GM18520 (cell line): ENCODE data around the gene HAGHL.

Source experiments
- ATAC-seq: cut with Tn5 transposase; IDR thresholded peaks from one replicate; pipeline ENCODE4 v1.9.1; 2021; ENCODE audit not compliant: unreplicated experiment

Gene HAGHL

DNA sequence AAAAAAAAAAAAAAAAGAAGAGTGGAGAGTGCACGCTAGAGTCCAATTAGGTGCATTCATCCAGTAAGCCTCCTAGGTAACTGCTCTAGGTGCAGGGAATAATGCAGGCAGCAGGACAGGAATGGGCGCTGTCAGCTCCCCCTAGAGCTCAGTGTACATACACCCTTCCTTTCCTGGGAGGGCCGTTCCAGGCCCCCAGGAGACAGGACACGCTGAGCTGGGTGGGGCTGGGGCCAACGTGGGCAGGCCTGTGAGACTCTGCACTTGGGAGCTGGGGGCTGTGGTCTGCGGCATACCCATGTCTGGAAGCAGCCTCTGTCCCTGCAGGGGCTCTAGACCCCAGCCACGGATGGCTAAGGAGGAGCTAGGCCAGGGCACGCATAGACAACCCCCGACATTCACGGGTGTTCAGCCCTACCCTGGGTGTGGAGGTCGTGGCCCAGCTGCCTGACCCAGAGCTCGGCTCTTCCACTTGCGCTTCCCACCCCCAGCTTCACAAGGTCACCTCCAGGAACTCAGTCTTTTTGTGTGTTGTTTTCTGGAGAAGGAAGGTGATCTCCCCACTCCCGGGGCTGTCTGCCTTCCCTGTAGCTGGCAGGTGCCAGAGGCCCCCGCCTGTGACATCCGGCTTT lies 7.0 kb upstream of the HAGHL start:
- ATAC-seq, result no peak

DNA sequence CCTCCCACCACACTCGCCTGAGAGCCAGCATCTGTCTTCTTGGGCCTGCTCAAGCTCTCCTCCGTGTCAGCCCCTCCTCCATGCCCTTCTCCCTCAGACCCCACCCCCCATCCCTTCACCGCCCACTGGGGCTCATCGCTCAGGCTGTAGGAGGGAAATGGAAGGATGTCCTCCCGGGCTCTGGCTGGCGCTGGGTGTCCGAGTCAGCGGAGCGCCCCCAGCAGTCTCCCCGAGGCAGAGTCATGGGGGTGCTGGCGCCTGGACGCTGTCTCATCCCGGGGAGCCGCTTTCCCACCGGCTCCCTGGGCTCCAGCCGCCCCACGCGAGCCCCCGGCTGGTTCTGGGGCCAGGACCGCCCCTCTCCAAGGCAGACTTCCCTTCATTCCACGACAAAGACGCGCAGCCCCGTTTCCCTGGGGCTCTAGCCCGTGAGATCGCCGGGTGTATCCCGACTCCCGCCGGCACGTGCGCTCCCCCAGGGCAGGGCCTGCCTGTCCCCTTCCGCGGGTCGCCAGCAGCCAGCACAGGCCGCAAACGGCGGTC lies 6.4 kb upstream of the HAGHL start:
- ATAC-seq, result no peak

DNA sequence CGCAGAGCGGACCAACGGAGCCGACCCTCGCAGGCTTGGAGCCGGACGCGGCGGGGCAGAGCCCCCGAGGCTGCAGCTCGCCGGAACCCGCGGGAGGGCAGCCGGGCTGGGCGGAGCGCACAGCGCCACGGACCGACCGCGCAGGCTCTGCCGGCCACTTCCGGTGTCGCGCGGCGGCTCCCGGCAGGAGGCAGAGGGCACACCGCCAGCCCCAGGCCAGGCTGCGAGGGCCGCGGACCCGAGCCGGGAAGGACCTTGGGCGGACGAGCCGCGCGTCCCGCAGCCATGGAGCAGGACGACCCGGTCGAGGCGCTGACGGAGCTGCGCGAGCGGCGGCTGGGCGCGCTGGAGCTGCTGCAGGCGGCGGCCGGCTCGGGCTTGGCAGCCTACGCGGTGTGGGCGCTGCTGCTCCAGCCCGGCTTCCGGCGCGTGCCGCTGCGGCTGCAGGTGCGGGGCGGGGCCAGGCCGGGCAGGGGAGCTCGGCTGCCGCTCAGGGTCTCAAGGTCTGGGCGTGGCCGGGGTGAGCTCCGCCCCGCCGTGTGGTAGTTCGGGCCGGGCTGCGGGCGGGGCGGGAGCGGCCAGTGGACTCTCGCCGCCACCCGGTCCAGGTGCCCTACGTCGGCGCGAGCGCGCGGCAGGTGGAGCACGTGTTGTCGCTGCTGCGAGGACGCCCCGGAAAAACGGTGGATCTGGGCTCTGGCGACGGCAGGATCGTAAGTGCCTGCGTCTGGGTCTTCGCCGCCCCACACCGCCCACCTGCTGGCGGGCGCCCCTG lies 5.7 kb upstream of the HAGHL start, which contains the start of gene ANTKMT:
Gene ANTKMT, plus strand, starts transcription at position 157 of the 775 bp plus-strand sequence. Its CDS starts 129 bp downstream, at position 286.
- peak; percentile 74 for ATAC-seq

DNA sequence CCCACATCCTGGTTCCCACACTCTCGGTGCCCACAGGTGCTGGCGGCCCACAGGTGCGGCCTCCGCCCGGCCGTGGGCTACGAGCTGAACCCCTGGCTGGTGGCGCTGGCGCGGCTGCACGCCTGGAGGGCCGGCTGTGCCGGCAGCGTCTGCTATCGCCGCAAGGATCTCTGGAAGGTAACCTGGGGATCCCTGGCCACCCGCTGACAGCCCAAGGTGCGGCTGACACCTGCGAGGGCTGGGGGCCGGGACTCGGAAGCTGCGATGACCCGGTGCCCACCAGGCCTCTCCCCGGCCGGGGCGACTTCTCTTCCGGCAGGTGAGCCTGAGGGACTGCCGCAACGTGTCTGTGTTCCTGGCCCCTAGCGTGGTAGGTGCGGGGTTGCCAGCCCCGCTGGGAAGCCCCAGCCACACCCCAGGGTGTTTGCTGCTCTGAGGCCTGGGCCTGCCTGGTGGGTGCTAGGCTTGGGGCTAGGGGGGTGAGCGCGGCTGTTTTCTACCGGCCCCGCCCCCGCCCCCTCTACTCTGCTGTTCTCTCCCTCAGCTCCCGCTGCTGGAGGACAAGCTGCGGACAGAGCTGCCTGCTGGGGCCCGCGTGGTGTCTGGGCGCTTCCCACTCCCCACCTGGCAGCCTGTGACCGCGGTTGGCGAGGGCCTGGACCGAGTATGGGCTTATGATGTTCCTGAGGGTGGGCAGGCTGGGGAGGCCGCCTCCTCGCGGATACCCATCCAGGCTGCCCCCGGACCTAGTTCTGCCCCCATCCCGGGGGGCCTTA lies 5.0 kb upstream of the HAGHL start:
- no peak for ATAC-seq

DNA sequence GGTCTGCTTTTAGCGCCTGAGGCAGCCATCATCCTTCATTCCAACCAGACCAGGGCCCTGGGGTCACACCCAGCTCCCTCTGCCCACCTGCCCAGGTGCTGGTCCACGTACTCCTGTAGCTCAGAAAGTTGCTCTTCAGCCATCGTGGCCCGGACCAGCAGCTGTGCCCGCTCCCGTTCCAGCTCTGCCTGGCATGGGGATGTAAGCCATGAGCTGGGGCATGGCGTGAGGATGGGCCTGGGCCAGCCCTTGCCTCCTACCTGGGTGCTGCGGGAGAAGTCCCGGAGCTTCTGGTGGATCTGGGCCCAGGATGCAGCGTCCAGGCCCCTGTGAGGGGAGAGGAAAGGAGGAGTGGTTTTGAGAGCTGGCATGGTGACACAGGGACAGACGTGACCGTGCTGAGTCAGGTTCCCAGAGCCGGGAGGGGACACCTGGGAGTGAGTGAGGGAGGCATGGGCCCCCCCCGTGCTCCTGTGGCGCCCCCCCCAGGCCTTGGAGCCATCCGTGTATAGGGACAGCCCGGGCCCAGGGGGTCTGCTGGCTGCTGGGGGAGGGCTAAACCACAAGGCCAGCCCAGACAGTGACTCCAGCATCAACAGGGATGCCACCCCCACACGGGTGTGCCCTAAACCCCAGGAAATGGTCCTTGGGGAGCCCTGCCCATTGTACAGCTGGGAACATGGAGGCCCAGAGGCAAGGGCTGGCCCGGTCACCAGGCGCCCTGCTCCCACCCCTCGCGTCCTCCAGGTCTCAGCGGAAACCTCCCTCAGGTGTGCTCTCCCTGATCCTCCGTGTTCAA lies 3.9 kb upstream of the HAGHL start:
- no peak for ATAC-seq

DNA sequence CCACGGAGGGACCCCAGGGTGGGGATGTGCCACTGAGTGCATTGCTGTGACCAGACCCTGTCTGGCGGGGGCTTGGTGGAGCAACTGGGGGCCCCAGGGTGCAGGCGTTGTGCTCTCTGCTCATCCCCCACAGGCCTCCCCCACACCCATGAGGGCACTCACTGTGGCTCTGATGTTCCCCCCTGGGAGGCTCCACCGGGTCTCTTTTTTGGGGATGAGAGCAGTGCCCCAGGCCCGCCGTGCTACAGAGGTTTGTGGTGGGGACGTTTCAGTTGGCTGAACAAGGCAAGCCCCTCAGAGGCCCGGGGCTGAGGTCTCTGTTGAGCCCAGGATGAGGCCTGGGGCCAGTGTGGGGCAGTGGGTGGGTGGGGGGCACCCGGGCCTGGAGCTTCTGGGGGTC lies 3.2 kb upstream of the HAGHL start:
- ATAC-seq, result no peak

DNA sequence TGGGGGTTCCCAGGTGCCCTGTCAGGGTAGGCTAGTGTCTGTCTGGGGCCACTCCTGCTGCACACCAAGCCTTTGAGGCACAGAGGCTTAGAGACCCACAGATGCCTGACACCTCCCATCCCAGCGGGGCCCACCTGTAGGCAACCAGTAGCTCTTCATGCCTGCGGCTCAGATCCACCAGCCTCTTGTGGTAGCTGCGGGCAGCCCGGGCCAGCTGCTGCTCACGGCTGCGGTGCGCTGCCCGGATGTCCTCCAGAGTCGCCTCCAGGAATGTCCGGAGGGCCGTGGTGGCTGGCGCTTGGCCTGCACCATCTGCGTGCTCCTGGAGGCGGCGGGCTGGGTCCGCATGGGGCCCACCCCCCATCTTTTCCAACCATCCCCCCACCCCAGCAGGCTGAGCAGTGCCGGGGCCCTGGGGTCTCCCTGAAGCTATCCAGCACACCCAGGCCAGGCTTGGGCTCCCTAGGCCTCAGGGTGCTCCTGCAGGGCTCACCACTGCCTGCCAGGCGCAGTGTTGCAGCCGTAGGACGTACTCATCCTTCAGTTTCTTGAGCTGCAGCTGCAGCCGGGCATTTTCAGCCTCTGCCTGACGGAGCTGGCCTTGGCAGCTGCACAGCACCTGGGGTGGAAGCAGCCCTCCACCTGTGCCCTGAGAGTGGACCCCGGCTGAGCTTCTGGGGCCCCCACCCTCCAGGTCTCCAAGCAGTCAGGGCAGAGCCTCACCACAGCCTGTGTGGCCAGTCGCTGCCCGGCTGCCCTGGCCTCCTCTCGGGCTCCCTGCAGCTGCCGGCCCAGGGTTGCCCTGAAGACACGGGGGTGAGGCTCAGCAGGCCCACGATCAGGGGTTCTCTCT lies 2.5 kb upstream of the HAGHL start:
- no peak for ATAC-seq

DNA sequence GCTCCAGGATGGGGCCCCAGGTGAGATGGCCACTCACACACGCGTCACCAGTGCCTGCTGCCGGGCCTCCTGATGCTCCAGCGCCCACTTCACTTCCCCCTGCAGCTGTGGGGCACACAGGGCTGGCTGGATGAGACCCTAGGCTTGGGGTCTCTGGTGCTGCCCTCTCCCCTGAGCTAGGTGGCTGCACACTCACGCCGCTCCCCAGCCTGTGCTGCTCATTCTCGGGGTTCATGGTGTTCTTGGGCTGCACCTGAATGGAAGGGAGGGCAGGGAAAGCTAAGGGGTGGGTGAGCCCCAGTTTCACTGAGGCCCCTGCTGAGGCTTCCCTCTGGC lies 1.9 kb upstream of the HAGHL start:
- no peak for ATAC-seq

DNA sequence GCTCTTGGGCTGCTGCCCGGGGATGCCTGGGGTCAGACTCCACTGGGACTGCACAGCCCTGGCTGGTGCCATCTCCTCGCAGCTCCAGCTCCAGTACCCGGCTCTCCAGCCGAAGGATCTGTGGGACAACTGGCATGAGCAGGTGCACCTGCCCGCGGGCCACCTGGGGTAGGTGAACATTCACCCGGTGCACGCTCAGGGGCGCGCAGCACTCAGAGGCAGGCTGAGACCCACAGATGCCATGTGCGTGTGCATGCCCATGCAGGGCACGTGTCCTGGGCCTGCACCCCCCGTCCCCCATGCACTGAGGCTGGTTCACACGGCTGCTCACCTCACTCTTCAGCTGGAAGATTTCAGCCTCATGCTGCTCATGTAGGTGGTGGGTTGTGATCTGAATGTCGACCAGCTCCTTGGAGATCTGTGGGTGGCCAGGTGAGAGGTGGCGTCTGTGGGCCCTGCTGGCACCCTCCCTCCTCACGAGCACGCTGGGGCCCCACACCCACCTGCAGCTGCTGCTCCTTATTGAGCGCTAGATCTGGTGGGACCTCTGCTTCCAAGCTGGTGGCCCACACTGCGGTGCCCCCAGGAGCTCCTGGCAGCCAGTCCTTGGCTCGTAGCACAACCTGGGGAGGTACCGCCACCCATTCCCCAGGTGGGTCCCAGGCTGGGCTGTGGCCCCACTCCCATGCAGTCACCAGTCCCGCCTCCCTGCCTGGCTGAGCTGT lies 1.3 kb upstream of the HAGHL start:
- no peak for ATAC-seq

DNA sequence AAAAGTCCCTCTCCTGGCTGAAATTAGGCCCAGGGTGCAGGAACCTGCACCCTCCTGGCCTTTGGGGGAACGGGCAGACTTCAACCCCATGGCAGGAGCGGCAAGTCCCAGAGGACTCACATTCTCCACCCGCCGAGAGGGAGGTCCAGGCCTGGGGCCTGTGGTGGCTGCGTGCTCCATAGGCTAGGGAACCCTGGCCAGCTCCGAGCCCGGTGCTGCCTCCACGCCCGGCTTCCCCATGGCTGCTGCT lies 793 bp upstream of the HAGHL start:
- ATAC-seq, result no peak

DNA sequence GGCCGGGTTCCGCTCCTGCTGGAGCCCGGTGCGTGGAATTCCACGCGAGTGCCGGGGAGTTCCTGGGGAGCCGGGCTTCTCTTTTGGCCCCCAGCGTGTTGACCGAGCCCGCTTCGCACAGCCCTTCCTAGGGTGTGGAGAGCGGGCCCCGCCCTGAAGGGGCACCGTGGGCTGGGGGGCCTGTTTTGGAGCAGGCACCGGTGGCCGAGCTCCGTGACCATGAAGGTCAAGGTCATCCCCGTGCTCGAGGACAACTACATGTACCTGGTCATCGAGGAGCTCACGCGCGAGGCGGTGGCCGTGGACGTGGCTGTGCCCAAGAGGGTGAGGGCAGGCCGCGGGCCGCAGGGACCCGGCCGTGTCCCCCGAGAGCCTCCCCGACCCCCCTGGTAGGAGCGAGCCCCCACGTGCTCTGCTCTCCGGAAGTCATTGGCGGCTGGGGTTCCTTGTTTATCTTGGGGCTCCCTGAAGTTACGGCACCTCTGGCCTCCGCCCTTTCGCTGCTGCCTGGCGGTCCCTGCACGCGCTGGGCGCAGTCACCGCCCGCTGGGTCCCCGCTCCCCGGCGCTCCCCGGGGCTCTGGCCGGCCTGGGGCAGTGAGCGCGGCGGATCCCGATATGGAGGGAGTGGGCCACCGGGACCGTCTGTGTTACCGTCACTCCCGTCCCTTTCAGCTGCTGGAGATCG lies 528 bp downstream of the HAGHL start:
- no peak for ATAC-seq

DNA sequence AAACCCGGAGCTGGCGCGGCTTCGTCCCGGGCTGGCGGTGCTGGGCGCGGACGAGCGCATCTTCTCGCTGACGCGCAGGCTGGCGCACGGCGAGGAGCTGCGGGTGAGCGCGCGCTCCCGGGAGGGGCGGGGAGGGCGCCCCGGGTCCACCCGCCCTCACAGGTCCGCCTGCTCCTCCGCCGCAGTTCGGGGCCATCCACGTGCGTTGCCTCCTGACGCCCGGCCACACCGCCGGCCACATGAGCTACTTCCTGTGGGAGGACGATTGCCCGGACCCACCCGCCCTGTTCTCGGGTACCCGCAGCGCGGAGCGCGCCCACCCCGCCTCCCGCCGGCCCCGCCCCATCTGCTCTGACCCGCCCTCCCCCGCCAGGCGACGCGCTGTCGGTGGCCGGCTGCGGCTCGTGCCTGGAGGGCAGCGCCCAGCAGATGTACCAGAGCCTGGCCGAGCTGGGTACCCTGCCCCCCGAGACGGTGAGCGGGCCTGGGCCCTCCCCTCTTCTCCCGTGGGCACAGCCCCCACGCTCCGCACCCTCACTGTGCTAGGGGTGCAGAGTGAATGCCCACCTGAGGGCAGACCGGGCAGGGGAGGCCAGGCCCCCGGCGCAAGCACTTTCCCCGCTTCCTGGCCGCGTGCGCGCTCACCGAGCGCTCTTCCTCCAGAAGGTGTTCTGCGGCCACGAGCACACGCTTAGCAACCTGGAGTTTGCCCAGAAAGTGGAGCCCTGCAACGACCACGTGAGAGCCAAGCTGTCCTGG lies 1.4 kb downstream of the HAGHL start:
- ATAC-seq, result peak; percentile 31

DNA sequence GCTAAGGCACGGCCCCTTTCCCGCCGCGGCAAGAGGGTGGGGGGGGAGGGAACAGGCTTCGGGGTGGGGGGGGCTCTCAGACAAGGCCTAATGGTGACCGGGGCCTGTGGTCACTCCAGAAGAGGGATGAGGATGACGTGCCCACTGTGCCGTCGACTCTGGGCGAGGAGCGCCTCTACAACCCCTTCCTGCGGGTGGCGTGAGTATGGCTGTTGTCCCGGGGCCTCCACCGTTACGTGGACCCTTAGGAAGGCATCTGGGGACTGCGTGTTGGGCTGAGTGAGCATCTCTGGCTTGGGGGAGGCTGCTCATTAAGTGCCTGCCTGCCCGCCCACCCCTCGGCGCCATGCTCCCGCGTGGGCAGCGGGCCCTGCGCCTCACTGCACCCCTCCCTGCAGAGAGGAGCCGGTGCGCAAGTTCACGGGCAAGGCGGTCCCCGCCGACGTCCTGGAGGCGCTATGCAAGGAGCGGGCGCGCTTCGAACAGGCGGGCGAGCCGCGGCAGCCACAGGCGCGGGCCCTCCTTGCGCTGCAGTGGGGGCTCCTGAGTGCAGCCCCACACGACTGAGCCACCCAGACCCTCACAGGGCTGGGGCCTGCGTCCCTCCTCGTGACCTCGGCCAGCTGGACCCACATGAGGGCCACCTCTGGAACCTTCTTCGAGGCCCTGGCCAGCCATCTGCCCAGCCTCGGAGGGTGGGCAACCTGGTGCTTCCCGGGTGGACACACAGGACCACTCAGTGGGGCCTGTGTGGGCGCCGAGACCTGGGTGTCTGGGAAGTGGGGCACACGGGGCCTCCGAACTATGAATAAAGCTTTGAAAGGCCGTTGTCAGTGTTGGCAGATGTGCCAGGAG lies 2.2 kb downstream of the HAGHL start:
- ATAC-seq, result no peak

DNA sequence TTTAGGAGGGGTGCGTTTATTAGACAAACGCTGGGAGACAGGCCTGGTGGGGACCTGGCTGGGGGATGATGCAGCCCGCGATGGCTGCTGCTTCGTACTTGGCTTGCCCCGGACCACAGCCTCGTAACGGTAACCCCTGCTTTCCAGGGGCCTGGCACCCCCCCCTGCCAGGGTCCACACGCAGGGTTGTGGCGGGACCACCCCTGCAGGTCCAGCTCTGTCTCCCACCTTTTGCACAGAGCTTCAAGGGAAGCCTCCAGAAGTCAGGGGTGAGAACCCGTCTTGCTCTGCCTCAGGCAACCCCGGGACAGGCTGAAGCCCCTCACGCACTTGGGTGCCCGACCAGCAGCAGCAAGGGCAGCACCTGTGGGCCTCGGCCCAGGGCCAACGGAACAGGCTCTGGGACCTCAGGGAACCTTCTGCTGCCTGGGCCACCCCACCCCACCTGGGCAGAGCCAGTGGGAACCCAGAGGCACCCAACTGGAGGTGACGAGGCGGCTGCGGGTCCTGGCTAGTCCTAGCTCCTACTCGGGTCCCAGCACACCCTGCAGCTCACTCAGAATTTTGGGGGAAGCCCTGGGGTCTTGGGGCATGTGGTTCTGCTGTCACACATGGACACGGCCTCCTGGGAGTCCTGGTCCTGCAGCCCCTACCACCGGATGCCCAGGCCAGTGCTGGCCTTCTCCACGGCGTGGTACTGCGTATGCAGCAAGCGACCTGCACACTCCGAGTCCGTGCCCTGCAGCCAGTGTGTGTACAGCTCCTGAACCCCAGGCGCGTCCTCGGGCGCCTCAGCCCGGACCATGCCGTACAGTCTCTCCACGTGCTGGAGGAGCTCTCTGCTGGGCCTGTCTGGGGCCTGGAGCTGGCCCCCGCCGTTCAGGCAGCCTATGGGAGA lies 3.1 kb downstream of the HAGHL start:
- no peak for ATAC-seq

DNA sequence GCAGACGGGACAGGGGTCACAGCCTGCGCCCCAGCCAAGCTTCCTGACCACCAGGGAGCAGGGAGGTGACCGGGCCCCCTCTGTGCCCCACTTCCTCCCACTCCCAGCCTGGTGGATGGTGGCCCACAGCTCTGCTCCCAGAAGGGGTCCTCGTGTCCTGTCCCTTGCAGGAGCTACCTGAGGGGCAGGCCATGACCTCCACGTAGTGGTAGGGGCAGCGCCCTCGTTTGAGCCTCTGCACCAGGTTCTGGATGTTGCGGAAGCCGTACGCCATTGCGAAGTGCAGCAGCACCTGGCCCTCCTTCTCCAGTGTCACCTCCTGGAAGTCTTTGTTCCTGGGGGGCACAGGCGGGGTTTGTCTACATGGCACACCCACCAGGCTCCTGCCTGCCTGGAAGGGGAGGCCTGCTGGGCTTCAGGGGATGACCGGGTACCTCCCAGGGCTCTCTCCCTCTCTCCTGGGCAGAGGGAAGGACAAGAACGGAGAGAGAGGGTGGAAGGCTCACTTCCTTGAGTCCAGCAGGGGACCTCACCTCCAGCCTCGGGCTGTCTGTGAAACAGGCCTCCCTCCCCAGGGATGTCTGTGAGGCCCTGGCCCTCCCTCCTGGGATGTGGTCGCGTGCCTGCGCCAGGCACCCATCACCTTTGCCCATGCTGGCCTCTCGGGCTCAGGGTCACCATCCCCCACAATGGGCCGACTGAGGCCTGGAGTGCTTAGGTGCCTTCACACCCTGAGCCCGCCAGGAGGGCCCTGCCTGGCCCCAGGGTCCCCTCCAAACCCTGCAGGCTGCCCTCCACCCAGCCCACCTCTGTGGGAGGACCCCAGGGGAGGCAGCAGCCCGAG lies 4.0 kb downstream of the HAGHL start:
- no peak for ATAC-seq

DNA sequence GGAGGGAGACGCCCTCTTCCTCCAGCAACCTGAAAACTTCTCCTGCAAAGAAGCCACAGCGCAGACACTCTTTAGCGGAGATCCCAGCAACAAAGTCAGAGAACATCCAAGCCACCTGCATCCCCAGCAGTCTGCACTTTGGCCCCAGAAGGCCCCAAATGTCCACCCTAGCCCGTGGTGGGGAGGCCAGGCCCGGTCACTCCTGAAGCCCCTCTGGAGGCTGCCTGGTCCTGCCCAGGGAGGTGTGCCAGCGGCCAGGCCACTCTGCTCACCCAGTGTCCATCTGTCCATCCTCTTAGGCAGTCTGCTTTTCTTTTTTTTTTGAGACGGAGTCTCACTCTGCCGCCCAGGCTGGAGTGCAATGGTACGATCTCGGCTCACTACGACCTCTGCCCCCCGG lies 5.4 kb downstream of the HAGHL start:
- ATAC-seq, result no peak
